GM12892 (cell line): Measurements from ENCODE around the gene LYRM1.
"Not testable (repeated sequence)": the region's sequence is repeated elsewhere in the genome, so short reads cannot be mapped to it uniquely, and the experiment has no call there.

Experiments used
- DNase-seq: peaks from one replicate; pipeline ENCODE4 v3.0.0; 2011; ENCODE audit not compliant: insufficient read length
- FAIRE-seq: peaks from 2 replicates; lab custom pipeline; 2011; peaks lifted over from hg19 to GRCh38; lab: Jason Lieb, UNC
- POLR2A ChIP-seq: IDR thresholded peaks from 2 replicates; pipeline ENCODE4 v1.6.1; 2011; ENCODE audit warnings: low read depth, low read length, control low read depth
- POLR2AphosphoS5 ChIP-seq: IDR thresholded peaks from 2 replicates; pipeline ENCODE4 v1.6.1; 2011; ENCODE audit warnings: low read depth, low read length, control low read depth
- TAF1 ChIP-seq: IDR thresholded peaks from 2 replicates; pipeline ENCODE4 v1.6.1; 2011; ENCODE audit warnings: low read depth, mild to moderate bottlenecking, control low read depth, low read length, borderline replicate concordance

LYRM1 gene

GRCh38 chr16:20906341-20907255 lies 6.0 kb downstream of the LYRM1 start:
- DNase-seq (no peak), FAIRE-seq (no peak)
- no peak for TF ChIP-seq POLR2AphosphoS5
- no peak for TF ChIP-seq POLR2A
- no peak for TF ChIP-seq TAF1

GRCh38 chr16:20910781-20911321 lies 10.3 kb downstream of the LYRM1 start:
- DNase-seq (no peak), FAIRE-seq (no peak)
- TF ChIP-seq POLR2A (no peak), TAF1 (no peak), POLR2AphosphoS5 (no peak)

- TF ChIP-seq POLR2AphosphoS5 (no peak), TAF1 (no peak), POLR2A (no peak)
- DNase-seq = no peak
These were observed 10.8 kb downstream of the LYRM1 start for GRCh38 chr16:20911361-20911760.

DNA sequence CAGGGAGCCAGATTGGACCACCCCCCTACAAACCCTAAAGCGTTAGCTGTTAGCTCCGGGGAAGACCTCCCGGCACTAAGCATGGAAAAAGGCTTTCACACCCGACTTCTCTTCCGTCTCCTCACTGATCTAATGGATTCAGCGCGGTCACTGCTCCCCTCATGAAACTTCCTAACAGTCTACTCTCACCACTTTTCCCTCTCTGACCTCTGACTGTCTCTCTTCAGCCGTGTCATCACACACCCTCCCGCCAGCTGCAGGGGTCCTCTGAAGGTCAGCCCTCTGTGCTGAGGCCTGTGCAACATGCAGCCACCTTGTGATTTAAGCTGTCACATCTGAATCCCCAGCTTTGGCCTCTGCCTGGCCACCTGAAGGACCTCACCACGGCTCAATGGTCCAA lies 15.7 kb downstream of the LYRM1 start:
- no peak for FAIRE-seq
- TF ChIP-seq TAF1 (no peak), POLR2AphosphoS5 (no peak), POLR2A (no peak)

More at GRCh38 chr16:20911361-20911760, 10.8 kb downstream of the LYRM1 start:
- FAIRE-seq = no peak

GRCh38 chr16:20916942-20917341 lies 16.4 kb downstream of the LYRM1 start:
- DNase-seq (no peak), FAIRE-seq (no peak)
- TF ChIP-seq TAF1 = no peak
- TF ChIP-seq POLR2AphosphoS5 = no peak

More for the DNA sequence above, 15.7 kb downstream of the LYRM1 start:
- no peak for DNase-seq

GRCh38 chr16:20918486-20919239 lies 18.1 kb downstream of the LYRM1 start:
- TF ChIP-seq POLR2A (no peak), POLR2AphosphoS5 (no peak)
- DNase-seq (no peak), FAIRE-seq (no peak)

DNA sequence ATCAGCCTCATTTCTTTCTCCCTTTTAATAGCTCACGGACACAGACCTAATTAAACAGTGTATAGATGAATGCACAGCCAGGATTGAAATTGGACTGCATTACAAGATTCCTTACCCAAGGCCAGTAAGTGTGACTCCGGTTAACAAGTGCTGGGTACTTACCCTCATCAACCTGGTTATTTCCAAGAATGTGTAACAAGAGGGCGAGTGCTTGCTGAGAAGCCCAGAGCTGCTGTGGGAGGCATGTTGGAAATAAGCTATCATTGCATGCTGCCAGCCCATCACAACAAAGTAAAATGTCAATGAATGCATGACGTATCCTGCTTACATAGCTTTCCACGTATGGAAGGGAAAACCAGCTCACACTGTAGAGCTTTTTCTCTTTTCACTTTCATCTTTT lies 19.5 kb downstream of the LYRM1 start:
- FAIRE-seq (no peak), DNase-seq (no peak)
- TF ChIP-seq TAF1 (no peak), POLR2AphosphoS5 (no peak)

DNA sequence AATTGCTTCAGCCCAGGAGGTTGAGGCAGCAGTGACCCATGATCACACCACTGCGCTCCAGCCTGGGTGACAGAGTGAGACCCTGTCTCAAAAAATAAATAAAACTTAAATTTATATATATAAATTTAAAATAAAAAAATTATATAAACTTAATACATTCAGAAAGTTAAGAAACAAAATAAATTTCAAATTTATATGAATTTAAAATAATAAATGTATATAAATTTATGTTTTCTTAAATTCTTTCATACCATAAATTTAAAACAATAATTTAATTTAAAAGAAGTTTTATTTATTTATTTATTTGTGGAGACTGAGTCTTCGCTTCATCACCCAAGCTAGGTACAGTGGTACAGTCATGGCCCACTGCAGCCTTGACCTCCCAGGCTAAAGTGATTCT lies 20.2 kb downstream of the LYRM1 start:
- FAIRE-seq (no peak), DNase-seq (no peak)
- TF ChIP-seq POLR2AphosphoS5 (no peak), TAF1 (no peak), POLR2A (no peak)

- TF ChIP-seq POLR2AphosphoS5 = no peak
- no peak for TF ChIP-seq POLR2A
- no peak for TF ChIP-seq TAF1
- FAIRE-seq (no peak), DNase-seq (no peak)
These were observed 23.3 kb downstream of the LYRM1 start for GRCh38 chr16:20923876-20924275.

DNA sequence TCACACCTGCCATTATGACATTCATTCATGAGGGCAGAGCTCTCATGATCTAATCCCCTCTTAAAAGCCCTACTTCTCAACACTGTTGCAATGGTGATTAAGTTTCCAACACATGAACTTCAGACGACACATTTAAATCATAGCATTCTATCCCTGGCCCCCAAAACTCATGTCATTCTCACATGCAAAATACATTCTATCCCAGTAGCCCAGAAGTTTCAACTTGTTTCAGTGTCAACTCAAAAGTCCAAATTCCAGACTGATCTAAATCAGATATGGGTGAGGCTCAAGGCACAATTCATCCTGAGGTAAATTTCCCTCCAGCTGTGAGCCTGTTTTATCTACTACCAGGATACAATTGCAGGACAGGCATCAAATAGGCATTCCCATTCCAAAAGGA lies 25.2 kb downstream of the LYRM1 start:
- FAIRE-seq = no peak
- TF ChIP-seq POLR2A (no peak), TAF1 (no peak), POLR2AphosphoS5 (no peak)
- no peak for DNase-seq

- FAIRE-seq (no peak), DNase-seq (no peak)
- TF ChIP-seq TAF1 = no peak
- no peak for TF ChIP-seq POLR2AphosphoS5
- no peak for TF ChIP-seq POLR2A
These were observed 28.3 kb downstream of the LYRM1 start for GRCh38 chr16:20928774-20929411.

- FAIRE-seq, DNase-seq: not testable (repeated sequence)
These were observed 29.2 kb downstream of the LYRM1 start for GRCh38 chr16:20929676-20930364.
